K562 (cell line): ENCODE results near the gene IKBKE. TPM values are rescaled to one million over a fixed set of nuclear protein-coding genes. Genes with fewer than 3 reads are reported as not detected.

Source experiments
- ATF7 ChIP-seq: fragments of 450-650 bp; IDR thresholded peaks from 2 replicates; pipeline ENCODE4 v1.7.1; 2014; ENCODE audit warnings: mild to moderate bottlenecking, moderate library complexity
- CEBPG ChIP-seq, 3 experiments: fragments of 200-800 bp in 1 of 3; sonication (Bioruptor generic) in 1 of 3; sonication (generic) in 1 of 3; formaldehyde crosslinking in 1 of 3; IDR thresholded peaks in 2 of 3; conservative IDR thresholded peaks in 1 of 3; 2 replicates each; pipeline versions ENCODE4 v1.6.1 to v1.8.0; 2016 to 2022; ENCODE audit warnings: missing compliant biosample characterization in 2 of 3, missing genetic modification characterization in 2 of 3, mild to moderate bottlenecking in 1 of 3, missing genetic modification reagents in 1 of 3
- CREB1 ChIP-seq, 2 experiments: sonication (generic) in 1 of 2; formaldehyde crosslinking in 1 of 2; IDR thresholded peaks; 2 replicates each; pipeline versions ENCODE4 v1.6.1 to v1.8.0; 2012 to 2022; ENCODE audit warnings: inconsistent platforms in 1 of 2, mild to moderate bottlenecking in 1 of 2, missing genetic modification reagents in 1 of 2, moderate library complexity in 1 of 2
- GABPB1 ChIP-seq: sonication (generic); formaldehyde crosslinking; IDR thresholded peaks from 2 replicates; pipeline ENCODE4 v1.8.0; 2022; ENCODE audit warnings: mild to moderate bottlenecking, missing genetic modification reagents
- PML ChIP-seq: IDR thresholded peaks from 2 replicates; pipeline ENCODE4 v1.6.1; 2012; ENCODE audit warnings: low read length, inconsistent platforms
- RB1 ChIP-seq: fragments of 450-650 bp; IDR thresholded peaks from 2 replicates; pipeline ENCODE4 v1.6.1; 2017; ENCODE audit warnings: low read depth, mild to moderate bottlenecking
- SP2 ChIP-seq: IDR thresholded peaks from 2 replicates; pipeline ENCODE4 v1.6.1; 2011; ENCODE audit warnings: mild to moderate bottlenecking, low read depth, low read length, moderate library complexity; ENCODE audit not compliant: poor library complexity, severe bottlenecking; ENCODE audit errors: extremely low read depth
- ZBTB7A ChIP-seq: IDR thresholded peaks from 2 replicates; pipeline ENCODE4 v1.6.1; 2011; ENCODE audit warnings: low read depth, mild to moderate bottlenecking, low read length, moderate library complexity, borderline replicate concordance; ENCODE audit not compliant: control insufficient read depth
- ZNF146 ChIP-seq: IDR thresholded peaks from one replicate; pipeline ENCODE4 v1.6.1; 2018; ENCODE audit warnings: missing compliant biosample characterization; ENCODE audit not compliant: unreplicated experiment
- polyA plus RNA-seq, 8 experiments: library from polyadenylated mRNA; depleted of rRNA in 4 of 8; stranded (reverse) in 5 of 8; unstranded in 3 of 8; fragments of >200 nt; fragmentation: Nextera tagmentation in 2 of 8; fragmentation: Illumina TruSeq in 1 of 8; extraction: Ambion mirVana in 2 of 8; extraction: Trizol in 1 of 8; gene quantifications; 2 replicates each; pipeline versions ENCODE4 v1.2.1 to v1.2.3, GENCODE V29; 2011 to 2014; ENCODE audit warnings: inconsistent platforms in 1 of 8, missing spikeins in 1 of 8
- total RNA-seq, 7 experiments: library from RNA; depleted of rRNA in 6 of 7; stranded (reverse); fragments of >200 nt in 6 of 7; fragmentation: Illumina TruSeq in 2 of 7; extraction: Trizol in 2 of 7; gene quantifications; 2 replicates each; pipeline versions ENCODE4 v1.2.1 to v1.2.3, GENCODE V29; 2011 to 2021; ENCODE audit warnings: low replicate concordance in 1 of 7
- TF ChIP-seq, protein P1 (sequence below), 3 experiments: fragments of 200-800 bp in 1 of 3; sonication (Bioruptor generic) in 1 of 3; sonication (generic) in 1 of 3; formaldehyde crosslinking in 1 of 3; IDR thresholded peaks; 2 replicates each; pipeline versions ENCODE4 v1.6.1 to v1.8.0; 2016 to 2022; ENCODE audit warnings: mild to moderate bottlenecking in 2 of 3, missing compliant biosample characterization in 2 of 3, missing genetic modification characterization in 2 of 3, missing genetic modification reagents in 1 of 3
- TF ChIP-seq, protein P2 (sequence below): fragments of 200-800 bp; sonication (Bioruptor generic); IDR thresholded peaks from 2 replicates; pipeline ENCODE4 v1.6.1; 2017; ENCODE audit warnings: missing genetic modification characterization, missing compliant biosample characterization
- TF ChIP-seq, protein P3 (sequence below): sonication (generic); formaldehyde crosslinking; IDR thresholded peaks from 2 replicates; pipeline ENCODE4 v1.8.1; 2023; ENCODE audit warnings: mild to moderate bottlenecking, missing genetic modification reagents
- TF ChIP-seq, protein P4 (sequence below): sonication (generic); formaldehyde crosslinking; IDR thresholded peaks from 2 replicates; pipeline ENCODE4 v1.5.0; 2020; ENCODE audit warnings: missing genetic modification reagents
- TF ChIP-seq, protein P5 (sequence below): fragments of 250-450 bp; sonication (Bioruptor Pico); IDR thresholded peaks from 2 replicates; pipeline ENCODE4 v1.5.0; 2021; ENCODE audit warnings: mild to moderate bottlenecking, moderate library complexity

IKBKE gene
- total and polyA plus RNA-seq, 9 of the 15 experiments (the other 6 are each of a cell fraction or from before 2014, with no cell fraction given): 2.3 to 9.0 (median 4.8) TPM

DNA sequence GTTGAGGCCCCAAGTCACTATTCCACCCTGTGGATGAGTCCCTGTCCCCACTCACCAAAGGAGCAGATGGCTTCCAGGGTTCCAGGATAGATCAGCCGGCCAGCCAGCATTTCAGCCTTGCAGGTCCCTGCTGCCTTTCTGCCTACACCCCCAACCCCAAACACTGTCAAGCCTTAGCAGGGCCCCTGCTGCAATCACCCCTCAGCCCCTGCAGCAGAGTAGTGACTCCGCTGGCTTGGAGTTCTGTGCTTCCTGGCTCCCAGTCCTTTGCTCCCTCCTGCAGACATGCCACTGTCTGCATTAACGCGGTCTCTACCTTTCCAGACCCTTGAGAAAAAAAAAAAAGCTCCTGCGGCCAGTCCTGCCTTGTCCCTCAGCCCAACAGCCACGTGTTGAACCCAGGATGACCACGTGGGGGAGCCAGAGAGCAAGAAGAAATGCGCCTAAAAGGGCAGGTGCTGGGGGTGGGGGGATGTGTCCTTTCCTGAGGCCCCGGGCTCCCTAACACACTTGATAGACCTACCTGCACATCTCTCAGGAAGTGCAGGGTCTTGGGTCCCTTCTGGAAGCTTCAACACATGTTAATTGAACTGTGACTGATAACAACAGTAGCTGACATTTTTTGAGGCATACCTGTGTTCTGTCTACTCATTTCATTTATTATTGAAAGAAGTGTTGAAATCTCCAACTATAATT lies 74.4 kb downstream of the IKBKE start (continued):
- TF ChIP-seq, protein P1, sequence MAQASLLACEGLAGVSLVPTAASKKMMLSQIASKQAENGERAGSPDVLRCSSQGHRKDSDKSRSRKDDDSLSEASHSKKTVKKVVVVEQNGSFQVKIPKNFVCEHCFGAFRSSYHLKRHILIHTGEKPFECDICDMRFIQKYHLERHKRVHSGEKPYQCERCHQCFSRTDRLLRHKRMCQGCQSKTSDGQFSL (CRISPR knock-in tag; IDR thresholded peaks at IDR 0.05): peak; percentile 74
- TF ChIP-seq, protein P1 (tag; IDR thresholded peaks at IDR 0.05): peak in 1 of 2 experiments; percentile 59; a peak in 1 of 4 replicates
- TF ChIP-seq ATF7 (no peak), GABPB1 (CRISPR knock-in tag) (peak; percentile 40), SP2 (no peak), ZBTB7A (0 out of 2 replicates have a peak, but pooled peaks have one; percentile 27), PML (no peak), CREB1 (IDR thresholded peaks at IDR 0.05) (no peak; the same call in 1 of the 2 replicates), CREB1 (CRISPR knock-in tag; IDR thresholded peaks at IDR 0.05) (peak; percentile 44; the same call in 1 of the 2 replicates), RB1 (peak; percentile 62; the same call in 1 of the 2 replicates), ZNF146 (CRISPR knock-in tag) (no peak), CEBPG (CRISPR knock-in tag; IDR thresholded peaks at IDR 0.05) (no peak), CEBPG (tag; conservative IDR thresholded peaks at IDR 0.05 in 1 of 2, IDR thresholded peaks at IDR 0.05 in 1 of 2) (no peak)
- TF ChIP-seq, protein P2, sequence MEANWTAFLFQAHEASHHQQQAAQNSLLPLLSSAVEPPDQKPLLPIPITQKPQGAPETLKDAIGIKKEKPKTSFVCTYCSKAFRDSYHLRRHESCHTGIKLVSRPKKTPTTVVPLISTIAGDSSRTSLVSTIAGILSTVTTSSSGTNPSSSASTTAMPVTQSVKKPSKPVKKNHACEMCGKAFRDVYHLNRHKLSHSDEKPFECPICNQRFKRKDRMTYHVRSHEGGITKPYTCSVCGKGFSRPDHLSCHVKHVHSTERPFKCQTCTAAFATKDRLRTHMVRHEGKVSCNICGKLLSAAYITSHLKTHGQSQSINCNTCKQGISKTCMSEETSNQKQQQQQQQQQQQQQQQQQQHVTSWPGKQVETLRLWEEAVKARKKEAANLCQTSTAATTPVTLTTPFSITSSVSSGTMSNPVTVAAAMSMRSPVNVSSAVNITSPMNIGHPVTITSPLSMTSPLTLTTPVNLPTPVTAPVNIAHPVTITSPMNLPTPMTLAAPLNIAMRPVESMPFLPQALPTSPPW: peak; percentile 76
- TF ChIP-seq, protein P3, sequence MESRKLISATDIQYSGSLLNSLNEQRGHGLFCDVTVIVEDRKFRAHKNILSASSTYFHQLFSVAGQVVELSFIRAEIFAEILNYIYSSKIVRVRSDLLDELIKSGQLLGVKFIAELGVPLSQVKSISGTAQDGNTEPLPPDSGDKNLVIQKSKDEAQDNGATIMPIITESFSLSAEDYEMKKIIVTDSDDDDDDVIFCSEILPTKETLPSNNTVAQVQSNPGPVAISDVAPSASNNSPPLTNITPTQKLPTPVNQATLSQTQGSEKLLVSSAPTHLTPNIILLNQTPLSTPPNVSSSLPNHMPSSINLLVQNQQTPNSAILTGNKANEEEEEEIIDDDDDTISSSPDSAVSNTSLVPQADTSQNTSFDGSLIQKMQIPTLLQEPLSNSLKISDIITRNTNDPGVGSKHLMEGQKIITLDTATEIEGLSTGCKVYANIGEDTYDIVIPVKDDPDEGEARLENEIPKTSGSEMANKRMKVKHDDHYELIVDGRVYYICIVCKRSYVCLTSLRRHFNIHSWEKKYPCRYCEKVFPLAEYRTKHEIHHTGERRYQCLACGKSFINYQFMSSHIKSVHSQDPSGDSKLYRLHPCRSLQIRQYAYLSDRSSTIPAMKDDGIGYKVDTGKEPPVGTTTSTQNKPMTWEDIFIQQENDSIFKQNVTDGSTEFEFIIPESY (CRISPR knock-in tag): no peak
- TF ChIP-seq, protein P4, sequence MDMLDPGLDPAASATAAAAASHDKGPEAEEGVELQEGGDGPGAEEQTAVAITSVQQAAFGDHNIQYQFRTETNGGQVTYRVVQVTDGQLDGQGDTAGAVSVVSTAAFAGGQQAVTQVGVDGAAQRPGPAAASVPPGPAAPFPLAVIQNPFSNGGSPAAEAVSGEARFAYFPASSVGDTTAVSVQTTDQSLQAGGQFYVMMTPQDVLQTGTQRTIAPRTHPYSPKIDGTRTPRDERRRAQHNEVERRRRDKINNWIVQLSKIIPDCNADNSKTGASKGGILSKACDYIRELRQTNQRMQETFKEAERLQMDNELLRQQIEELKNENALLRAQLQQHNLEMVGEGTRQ (CRISPR knock-in tag): peak; percentile 72
- TF ChIP-seq, protein P5, sequence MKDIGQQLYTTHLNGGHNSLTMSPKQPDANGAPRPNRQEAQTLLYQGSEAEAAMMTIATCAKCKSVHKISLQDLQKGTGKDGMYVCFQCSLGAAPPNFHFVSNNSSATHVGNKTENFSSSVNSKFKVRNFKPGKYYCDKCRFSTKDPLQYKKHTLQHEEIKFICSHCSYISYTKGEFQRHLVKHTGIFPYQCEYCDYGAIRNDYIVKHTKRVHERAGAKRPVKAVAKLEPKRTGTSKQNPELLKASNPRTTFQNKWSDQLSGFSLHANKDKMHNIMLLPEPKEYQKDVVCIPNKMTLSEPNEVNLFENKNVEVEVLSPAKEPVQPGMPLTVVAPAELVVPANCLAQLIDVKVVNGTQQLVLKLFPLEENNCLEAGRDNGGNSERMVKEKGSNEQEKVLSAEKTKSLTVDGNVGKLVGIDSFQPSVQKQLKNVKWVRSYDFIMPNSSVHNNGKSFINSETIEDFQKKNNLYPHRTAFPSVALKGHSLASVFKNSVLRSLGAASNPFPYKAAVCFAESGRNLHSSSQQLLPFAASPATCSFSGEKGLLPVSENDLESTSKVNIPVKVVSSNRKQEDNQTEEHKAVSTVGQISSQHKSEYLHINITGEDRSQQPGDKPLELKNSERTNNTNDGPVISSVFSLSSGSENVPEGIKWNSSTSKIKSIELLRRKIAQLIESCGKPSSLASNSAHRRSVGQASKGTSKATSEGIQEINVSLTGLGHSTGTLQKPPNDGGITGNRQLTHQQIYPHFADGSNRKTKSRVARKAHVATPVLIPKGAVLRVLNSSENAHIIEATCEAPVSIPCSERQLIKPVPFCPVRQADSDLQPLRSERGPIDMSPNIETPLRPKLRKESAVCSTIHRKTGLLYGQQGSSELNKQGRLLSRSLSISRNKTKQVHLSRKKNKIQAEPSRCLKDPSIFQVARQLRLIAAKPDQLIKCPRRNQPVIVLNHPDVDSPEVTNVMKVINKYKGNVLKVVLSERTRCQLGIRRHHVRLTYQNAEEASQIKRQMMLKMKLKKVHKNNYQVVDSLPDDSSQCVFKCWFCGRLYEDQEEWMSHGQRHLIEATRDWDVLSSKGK (CRISPR knock-in tag): no peak
